SK-N-DZ (cell line): ENCODE results near the gene EREG.
A peak's percentile ranks its signal among the peaks of the same experiment; 100 is the strongest.
"Not testable (repeated sequence)": the region's sequence is repeated elsewhere in the genome, so short reads cannot be mapped to it uniquely, and the experiment has no call there.

Experiments used
- DNase-seq: peaks from one replicate; pipeline ENCODE4 v3.0.0-alpha.2; 2015; ENCODE audit warnings: low spot score

Gene EREG

GRCh38 chr4:74340421-74340820 lies 24.5 kb upstream of the EREG start:
- not testable (repeated sequence) for DNase-seq

GRCh38 chr4:74344031-74344430 lies 20.9 kb upstream of the EREG start:
- DNase-seq: no peak

GRCh38 chr4:74353858-74354257 lies 11.1 kb upstream of the EREG start:
- DNase-seq: no peak

GRCh38 chr4:74357965-74358364 lies 7.0 kb upstream of the EREG start:
- no peak for DNase-seq

GRCh38 chr4:74361671-74362070 lies 3.3 kb upstream of the EREG start:
- DNase-seq: no peak

GRCh38 chr4:74362347-74362746 lies 2.6 kb upstream of the EREG start:
- DNase-seq: no peak

- no peak for DNase-seq
These were observed 691 bp upstream of the EREG start for GRCh38 chr4:74364256-74364651.

- no peak for DNase-seq
These were observed 816 bp downstream of the EREG start for GRCh38 chr4:74365761-74366160.

- no peak for DNase-seq
These were observed 1.5 kb downstream of the EREG start for GRCh38 chr4:74366367-74366911.

- no peak for DNase-seq
These were observed 2.8 kb downstream of the EREG start for GRCh38 chr4:74367656-74368290.

- DNase-seq: no peak
These were observed 3.7 kb downstream of the EREG start for GRCh38 chr4:74368596-74368995.

GRCh38 chr4:74369855-74370254 lies 4.9 kb downstream of the EREG start:
- DNase-seq: no peak

GRCh38 chr4:74370912-74371311 lies 6.0 kb downstream of the EREG start:
- peak; percentile 9 for DNase-seq

GRCh38 chr4:74374128-74374527 lies 9.2 kb downstream of the EREG start:
- no peak for DNase-seq

- DNase-seq: no peak
These were observed 9.8 kb downstream of the EREG start for GRCh38 chr4:74374561-74375327.

GRCh38 chr4:74375824-74376426 lies 11.0 kb downstream of the EREG start:
- DNase-seq: no peak

- DNase-seq: no peak
These were observed 12.0 kb downstream of the EREG start for GRCh38 chr4:74376888-74377483.

- no peak for DNase-seq
These were observed 12.8 kb downstream of the EREG start for GRCh38 chr4:74377714-74378113.

GRCh38 chr4:74378573-74378972 lies 13.6 kb downstream of the EREG start:
- no peak for DNase-seq

- no peak for DNase-seq
These were observed 15.0 kb downstream of the EREG start for GRCh38 chr4:74379912-74380311.

- no peak for DNase-seq
These were observed 20.4 kb downstream of the EREG start for GRCh38 chr4:74385386-74385785.

- no peak for DNase-seq
These were observed 21.2 kb downstream of the EREG start for GRCh38 chr4:74386159-74386558.
